Smooth muscle cell (in vitro differentiated cells): Measurements from ENCODE around the gene SORCS1. TPM values are rescaled to one million over a fixed set of nuclear protein-coding genes. Genes with fewer than 3 reads are reported as not detected.

ENCODE experiments used
- DNase-seq: peaks from one replicate; lab custom pipeline; 2025; ENCODE audit not compliant: unreplicated experiment; lab: John Stamatoyannopoulos, UW
- H2AFZ ChIP-seq: fragments of 200-600 bp; sonication (generic); 2 replicates; pipeline ENCODE4 v1.6.0; 2016; ENCODE audit warnings: antibody characterized with exemption, low read depth, mild to moderate bottlenecking
- H3F3A ChIP-seq: fragments of 200-600 bp; sonication (generic); 2 replicates; pipeline ENCODE4 v1.6.0; 2017; ENCODE audit warnings: antibody characterized with exemption, low read depth
- H3K27ac ChIP-seq: fragments of 200-600 bp; sonication (generic); 2 replicates; pipeline ENCODE4 v1.5.1; 2016; ENCODE audit warnings: low read depth, mild to moderate bottlenecking
- H3K27me3 ChIP-seq: fragments of 200-600 bp; sonication (generic); 2 replicates; pipeline ENCODE4 v1.6.1; 2016; ENCODE audit warnings: low read depth, mild to moderate bottlenecking
- H3K36me3 ChIP-seq: fragments of 200-600 bp; sonication (generic); 2 replicates; pipeline ENCODE4 v1.5.1; 2016; ENCODE audit warnings: low read depth
- H3K4me1 ChIP-seq: fragments of 200-600 bp; sonication (generic); 2 replicates; pipeline ENCODE4 v1.5.1; 2016; ENCODE audit warnings: low read depth
- H3K4me2 ChIP-seq: fragments of 200-600 bp; sonication (generic); 2 replicates; pipeline ENCODE4 v1.6.0; 2016; ENCODE audit warnings: mild to moderate bottlenecking
- H3K4me3 ChIP-seq: fragments of 200-600 bp; sonication (generic); 2 replicates; pipeline ENCODE4 v1.5.1; 2016; ENCODE audit warnings: mild to moderate bottlenecking
- H3K79me2 ChIP-seq: fragments of 200-600 bp; sonication (generic); 2 replicates; pipeline ENCODE4 v1.6.0; 2016; ENCODE audit warnings: low read depth, mild to moderate bottlenecking
- H3K9ac ChIP-seq: fragments of 200-600 bp; sonication (generic); 2 replicates; pipeline ENCODE4 v1.6.0; 2016; ENCODE audit warnings: low read depth
- H3K9me3 ChIP-seq: fragments of 200-600 bp; sonication (generic); replicated peaks from 2 replicates; pipeline ENCODE4 v1.5.1; 2016; ENCODE audit warnings: low read depth
- H4K20me1 ChIP-seq: fragments of 200-600 bp; sonication (generic); 2 replicates; pipeline ENCODE4 v1.6.0; 2016; ENCODE audit warnings: low read depth
- CTCF ChIP-seq: fragments of 200-600 bp; sonication (generic); IDR thresholded peaks from 2 replicates; pipeline ENCODE4 v1.5.1; 2017; ENCODE audit warnings: borderline replicate concordance, mild to moderate bottlenecking, antibody characterized with exemption; ENCODE audit not compliant: insufficient read depth, poor library complexity, severe bottlenecking
- WGBS: methylation state at CpG from one replicate; pipeline ENCODE4 v1.1.7; 2016; ENCODE audit warnings: low lambda C conversion rate; 5-methylcytosine and 5-hydroxymethylcytosine counted together
- polyA plus RNA-seq: library from polyadenylated mRNA; unstranded; fragments of >200 nt; fragmentation: Nextera tagmentation; extraction: Ambion mirVana; gene quantifications from 2 replicates; pipeline ENCODE4 v1.2.1, GENCODE V29; 2016
- total RNA-seq: library from RNA; depleted of rRNA; stranded (reverse); fragments of >200 nt; gene quantifications from 2 replicates; pipeline ENCODE4 v1.2.3, GENCODE V29; 2014

Gene SORCS1
- total and polyA plus RNA-seq, 2 experiments from 2014 or later = 0.67 TPM; not detected in 1

- Histone ChIP-seq H3K9ac (no peak overlapping the region), H3F3A (no peaks in the 10 kb centered on the region), H3K4me3 (no peak overlapping the region), H3K36me3 (no peaks in the 10 kb centered on the region), H3K27me3 (no peaks in the 10 kb centered on the region), H3K79me2 (no peaks in the 10 kb centered on the region), H3K4me1 (peaks cover 27% of the 10 kb centered on the region), H3K27ac (no peak overlapping the region), H3K4me2 (no peak overlapping the region), H3K9me3 (no peaks in the 10 kb centered on the region), H4K20me1 (no peaks in the 10 kb centered on the region), H2AFZ (no peak overlapping the region)
- no peak for DNase-seq
- 78% methylated on average over 4 of the region's 4 CpGs for WGBS
- no peak for TF ChIP-seq CTCF
Observed at GRCh38 chr10:106819490-106819889, 345.0 kb downstream of the SORCS1 start.

GRCh38 chr10:106816318-106817085 lies 348.0 kb downstream of the SORCS1 start:
- Histone ChIP-seq H3K79me2 (no peaks in the 10 kb centered on the region), H3K4me1 (peaks cover 29% of the 10 kb centered on the region), H3K27ac (no peak overlapping the region), H4K20me1 (no peaks in the 10 kb centered on the region), H3K36me3 (no peaks in the 10 kb centered on the region), H3K9me3 (no peaks in the 10 kb centered on the region), H3F3A (no peaks in the 10 kb centered on the region), H3K4me2 (no peak overlapping the region), H3K27me3 (no peaks in the 10 kb centered on the region), H2AFZ (no peak overlapping the region), H3K4me3 (no peak overlapping the region), H3K9ac (no peak overlapping the region)
- no peak for TF ChIP-seq CTCF
- no peak for DNase-seq
- WGBS = 90% methylated on average over 7 of the region's 7 CpGs

- no peak overlapping the region for H2AFZ ChIP-seq
- TF ChIP-seq CTCF = no peak
- WGBS = 81% methylated on average over 3 of the region's 3 CpGs
Observed at GRCh38 chr10:106815427-106816043, 349.0 kb downstream of the SORCS1 start.

More at GRCh38 chr10:106815427-106816043, 349.0 kb downstream of the SORCS1 start:
- Histone ChIP-seq H3K27ac (no peak overlapping the region), H3K79me2 (no peaks in the 10 kb centered on the region), H3K9ac (no peak overlapping the region), H4K20me1 (no peaks in the 10 kb centered on the region), H3K4me2 (no peak overlapping the region), H3K27me3 (no peaks in the 10 kb centered on the region), H3K4me1 (peaks cover 33% of the 10 kb centered on the region), H3K4me3 (no peak overlapping the region), H3K9me3 (no peaks in the 10 kb centered on the region), H3K36me3 (no peaks in the 10 kb centered on the region), H3F3A (no peaks in the 10 kb centered on the region)
- no peak for DNase-seq
